GM18861 (cell line): Measurements from ENCODE around the gene HOXA3.

Experiments
- ATAC-seq: cut with Tn5 transposase; IDR thresholded peaks from one replicate; pipeline ENCODE4 v1.9.1; 2021; ENCODE audit not compliant: unreplicated experiment

Gene HOXA3

DNA sequence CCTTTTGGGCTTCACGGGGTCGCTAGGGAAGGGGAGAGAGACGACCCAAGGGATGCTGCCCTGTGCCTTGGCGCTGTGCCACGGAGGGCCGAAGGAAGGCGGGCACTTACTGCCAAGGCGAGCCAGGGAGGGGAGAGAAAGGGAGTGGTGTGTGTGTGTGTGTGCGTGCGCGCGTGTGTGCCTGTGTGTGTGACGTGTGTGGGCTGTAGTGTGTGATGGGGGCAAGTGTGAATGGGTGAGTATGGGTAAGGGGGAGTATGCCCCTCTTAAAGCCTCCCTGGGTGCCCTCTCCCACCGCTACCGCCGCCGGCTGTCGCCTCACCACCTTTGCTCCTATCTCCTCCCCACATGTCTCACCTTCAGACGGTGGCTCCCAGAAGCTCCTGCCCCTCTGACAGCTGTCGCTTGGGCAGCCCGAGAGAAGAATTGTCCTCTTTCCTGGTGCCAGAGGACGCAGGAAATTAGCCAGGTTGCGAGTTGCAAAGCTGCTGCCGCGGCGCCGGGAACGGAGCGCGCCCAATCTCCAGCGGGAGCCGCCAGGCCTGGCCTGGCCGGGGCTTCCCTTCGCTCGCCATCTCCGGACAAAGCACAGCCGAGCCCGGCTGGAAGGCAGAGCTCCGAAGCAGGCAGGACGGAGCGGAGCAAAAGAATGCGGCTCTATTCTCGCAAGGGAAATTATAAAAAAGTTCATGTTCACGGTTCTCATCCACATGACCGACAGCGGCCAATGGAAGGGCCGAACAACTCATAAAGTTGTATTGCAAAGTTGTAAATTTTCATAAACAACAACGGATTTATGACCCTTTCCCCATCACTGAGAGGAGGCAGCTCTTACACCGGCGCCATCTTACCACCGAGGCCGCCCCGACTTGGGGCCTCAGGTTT, at the start of gene HOXA3:
Gene HOXA3, minus strand, starts transcription at position 653 of the 885 bp plus-strand sequence. CDS start 41,943 bp downstream, outside the sequence.
- ATAC-seq, result no peak

- no peak for ATAC-seq
Measured at GRCh38 chr7:27201580-27202017, 49.2 kb upstream of the HOXA3 start.

- ATAC-seq, result no peak
Measured at GRCh38 chr7:27200761-27201579, 48.6 kb upstream of the HOXA3 start.

DNA sequence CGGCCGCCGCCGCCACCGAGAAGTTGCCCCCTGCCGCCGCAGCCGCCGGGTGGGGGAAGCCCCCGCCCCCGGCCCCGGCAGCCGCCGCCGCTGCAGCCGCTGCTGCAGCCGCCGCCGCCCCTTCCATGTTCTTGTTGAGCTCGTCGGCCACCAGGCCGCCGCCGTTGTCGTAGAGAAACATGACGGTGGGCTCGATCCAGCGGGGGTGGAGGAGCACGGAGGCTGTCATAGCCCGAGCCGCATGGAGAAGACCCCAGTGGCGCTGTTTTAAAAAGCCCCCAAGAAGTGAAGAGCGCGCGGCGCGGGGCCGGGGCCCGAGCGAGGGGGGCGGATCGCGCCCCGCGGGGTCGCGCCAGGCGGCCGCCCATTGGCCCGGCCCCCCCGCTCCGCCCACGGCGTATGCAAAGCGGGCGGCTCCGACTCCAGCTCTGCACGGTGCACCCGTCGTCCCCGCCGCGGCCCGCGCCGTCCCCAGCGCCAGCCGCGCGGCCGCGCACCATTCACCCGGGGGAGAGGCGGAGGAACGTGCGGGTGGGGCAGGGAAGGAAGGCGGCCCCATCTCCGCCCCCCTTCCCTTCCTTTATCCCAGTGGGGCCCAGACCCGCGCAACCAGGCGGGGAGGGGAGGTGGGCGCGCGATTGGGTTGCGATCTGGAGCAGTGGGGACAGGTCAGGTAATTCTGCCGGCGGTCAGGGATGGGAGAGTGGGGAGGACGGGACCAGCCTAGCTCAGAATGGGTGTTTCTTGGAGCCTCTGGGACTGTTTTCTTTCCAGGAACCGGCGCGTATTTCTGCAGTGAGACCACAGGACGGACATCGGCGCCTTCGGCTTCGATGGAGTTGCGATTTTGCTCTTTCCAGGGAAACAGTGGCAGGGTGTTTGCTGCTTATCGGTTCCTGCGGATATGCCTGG, 47.7 kb upstream of the HOXA3 start, which contains the start of gene HOXA13:
Gene HOXA13, minus strand, starts transcription at position 243 of the 912 bp plus-strand sequence. Its CDS starts 14 bp downstream, at position 229.
- ATAC-seq, result peak; percentile 59

DNA sequence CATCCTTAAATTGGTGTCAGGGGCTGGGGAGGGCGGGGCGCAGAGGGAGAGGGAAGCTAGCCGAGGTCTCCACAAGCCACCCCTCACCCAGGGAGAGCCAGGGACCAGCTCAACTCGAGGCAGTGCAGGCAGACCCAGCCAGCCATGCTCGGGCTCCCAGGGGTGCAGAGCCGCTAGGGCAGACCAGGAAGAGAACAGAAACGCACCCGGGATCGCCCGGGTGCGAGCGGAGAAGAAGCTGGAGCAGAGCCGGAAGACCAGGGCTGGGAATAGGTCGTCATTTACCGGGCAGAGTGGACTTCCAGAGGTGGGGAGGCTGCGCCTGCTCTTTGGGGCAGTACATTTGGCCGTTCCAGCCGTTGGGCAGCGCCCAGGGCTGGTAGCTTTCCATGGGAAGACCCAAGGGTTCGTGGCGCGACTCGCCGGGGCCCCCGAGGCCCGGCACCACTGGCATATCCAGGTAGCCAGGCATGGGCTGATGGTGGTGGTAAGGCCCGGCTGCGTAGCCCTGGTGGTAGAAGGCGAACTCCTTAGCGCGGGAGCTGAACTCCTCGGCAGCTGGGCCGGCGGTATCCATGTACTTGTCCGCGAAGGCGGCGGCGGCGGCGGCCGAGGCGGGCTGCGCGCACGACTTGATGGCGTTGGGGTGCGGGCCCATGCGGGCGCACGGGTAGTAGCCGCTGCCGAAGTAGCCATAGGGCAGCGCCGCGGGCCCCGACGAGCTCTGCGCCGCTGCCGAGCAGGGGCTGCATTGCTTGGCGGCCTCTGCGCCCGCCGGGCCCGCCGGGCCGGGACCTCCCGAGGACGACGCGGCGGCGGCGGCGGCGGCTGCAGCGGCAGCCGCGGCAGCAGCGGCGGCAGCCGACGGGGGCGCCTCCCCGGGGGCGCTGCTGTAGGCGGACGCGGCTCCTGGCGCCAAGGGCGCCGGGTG, 46.8 kb upstream of the HOXA3 start:
- ATAC-seq, result no peak

DNA sequence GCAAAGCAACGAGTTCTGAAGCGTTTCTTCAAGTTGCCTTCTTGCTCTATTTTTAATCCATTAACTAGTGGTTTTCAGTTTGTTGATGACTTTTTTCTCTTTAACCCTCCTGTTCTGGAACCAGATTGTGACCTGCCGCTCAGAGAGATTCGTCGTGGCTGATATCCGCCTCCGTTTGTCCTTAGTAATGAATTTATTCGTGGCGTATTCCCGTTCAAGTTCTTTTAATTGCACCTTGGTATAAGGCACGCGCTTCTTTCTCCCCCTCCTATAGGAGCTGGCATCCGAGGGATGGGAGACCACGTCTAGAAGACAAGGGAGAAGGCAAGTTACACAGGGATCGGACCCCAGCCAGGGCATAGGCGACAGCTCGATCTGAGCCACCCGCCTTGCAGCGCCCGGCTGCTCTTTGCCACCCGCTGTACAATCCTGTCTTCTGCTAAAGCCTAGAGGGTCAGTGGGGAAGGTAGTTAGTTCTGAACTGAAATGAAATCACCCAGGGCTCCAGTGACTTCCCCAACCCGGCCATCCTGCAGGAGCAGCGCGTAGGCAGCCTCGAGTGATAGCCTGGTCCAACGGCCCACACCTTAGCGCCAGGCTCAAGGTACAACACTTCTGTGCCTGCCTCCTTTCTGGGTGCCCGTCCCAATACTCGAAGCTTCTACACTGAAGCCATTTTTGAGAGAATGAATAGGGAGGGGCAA, 45.9 kb upstream of the HOXA3 start:
- no peak for ATAC-seq

DNA sequence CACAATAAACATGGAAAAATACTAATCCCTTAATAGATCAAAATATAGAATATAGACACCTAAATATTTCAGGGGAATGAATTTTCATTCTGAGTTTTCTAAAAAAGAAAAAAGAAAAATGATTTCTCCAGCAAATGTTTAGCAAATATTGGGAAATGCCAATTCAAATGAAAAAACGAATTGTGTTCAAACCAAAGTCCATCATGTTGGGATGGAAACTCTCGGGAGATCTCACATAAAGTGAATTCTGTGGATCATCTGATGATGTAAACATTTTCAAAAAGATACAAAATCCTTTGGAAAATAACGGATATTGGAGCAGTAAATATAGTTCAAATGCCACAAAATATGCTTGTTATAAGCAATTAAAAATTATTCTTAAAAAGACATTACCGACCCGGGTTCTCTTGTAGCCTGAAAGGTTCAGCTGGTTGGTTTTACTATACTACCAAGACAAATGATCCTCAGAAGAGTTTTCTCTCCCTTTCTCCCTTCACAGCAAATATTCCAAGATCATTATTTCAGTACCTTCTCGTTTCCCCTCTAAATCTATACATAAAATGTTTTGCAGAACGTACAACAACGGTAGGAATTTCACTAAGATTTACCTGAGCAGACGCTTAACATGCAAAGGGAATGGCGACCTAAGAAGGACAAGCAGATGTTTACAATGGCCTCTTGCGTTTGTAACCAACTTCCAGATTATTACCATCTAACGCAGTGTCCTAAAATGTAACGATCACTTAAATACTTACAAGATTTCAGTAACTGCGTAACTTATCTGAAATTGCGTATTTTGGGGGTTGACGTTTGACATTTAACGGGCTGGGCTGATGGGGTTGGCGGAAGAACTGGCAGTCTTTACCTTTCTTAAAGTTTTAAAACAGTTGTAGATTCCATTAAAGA, 45.0 kb upstream of the HOXA3 start:
- no peak for ATAC-seq

DNA sequence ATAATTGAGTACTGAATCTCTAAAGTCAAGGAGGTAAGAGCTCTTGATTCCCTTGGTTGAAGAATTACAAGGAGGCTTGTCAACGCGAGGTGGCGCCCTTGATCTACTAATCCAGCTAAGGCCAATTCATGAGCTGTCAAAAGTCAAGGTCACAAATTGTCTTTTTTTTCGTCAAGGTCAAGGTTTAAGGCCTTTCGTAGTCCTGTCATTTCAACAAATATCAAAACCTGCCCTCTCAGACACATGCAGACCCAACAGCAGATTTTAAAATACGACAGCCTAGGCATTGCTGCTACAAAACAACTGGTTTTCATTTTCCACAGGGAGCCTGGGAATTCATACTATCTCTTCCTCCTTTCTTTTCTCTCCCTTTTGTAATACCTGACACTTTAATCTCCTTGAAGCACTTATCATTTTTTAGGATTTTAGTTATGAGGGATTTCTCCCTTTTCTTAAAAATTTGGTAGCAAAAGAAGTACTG, 43.9 kb upstream of the HOXA3 start:
- ATAC-seq, result no peak

DNA sequence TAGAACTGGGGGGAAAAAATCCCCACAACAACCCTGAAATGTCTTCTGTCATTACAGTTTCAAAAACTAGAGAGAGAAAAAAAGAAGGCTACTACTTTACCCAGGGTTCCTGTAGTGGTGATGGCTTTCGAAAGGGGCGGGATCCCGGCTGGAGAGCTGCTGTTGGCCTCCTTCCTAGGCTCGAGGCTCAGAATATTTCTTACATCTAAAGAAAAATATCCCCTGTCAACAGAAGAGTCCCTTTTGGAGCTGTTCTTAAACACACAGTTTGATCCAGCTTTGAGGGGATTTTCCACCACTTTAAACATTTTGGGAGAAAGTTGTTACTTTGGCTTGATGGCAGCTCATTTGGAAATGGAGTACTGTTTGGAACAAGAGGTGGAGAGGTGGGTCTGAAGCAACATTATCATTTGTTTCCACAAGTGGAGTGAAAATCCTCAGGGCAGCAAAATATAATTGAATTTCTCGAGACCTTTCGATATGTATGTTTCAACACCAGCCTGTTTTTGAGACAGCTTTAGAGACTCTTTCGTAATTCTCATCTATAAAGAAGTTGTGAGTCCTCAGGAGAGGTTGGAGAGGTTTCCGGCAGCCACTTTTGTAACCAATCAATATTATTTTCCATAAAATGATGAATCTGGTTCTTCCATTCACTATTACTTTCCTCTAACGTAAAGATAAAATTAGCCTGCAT, 42.5 kb upstream of the HOXA3 start:
- no peak for ATAC-seq

DNA sequence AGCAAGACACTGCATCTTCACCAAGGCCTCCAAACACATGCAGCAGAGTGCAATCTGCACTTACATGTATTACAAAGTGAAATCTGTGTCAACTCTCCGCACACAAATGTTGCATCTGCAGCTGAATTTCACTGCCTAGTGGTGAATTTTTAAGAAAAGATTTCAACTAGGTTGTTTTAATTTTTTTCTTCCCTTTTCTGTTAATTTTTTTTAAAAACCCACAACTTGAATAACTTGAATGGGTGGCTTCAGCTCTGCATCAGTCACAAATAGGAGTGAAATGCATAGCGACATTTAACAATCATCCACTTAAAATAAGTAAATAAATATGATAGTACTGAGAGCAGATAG, 41.6 kb upstream of the HOXA3 start:
- ATAC-seq, result no peak

DNA sequence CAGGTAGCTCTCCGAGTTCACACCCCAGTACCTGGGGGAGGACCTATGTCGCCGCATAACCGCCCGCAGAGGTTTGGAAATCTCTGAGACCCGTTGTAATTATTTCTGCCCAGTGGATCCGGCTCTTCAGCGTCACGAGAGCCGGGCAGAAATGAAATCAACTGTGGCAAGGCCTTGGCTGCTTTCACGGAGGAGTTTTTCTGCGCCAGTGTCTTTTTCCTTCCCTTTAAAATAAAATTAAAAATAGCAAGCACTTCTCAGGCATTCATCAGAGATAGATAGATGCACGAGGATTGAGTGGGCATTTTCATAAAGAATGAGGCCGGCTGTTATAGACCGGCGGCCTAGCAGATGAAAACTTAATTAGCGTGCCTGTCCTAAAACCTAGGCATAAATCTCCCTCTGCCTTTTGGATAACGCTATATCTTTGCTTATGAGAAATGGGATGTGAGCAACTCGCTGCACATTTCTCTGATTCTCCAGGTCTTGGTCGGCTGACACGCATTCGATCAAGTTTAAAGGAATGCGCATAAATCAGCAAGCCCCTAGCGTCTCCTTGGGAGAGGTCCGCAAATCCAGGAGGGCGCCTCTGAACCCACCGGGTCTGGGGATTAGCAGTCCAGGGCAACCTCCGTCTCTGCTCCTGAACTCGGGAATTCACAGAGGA, 41.1 kb upstream of the HOXA3 start:
- ATAC-seq, result no peak

DNA sequence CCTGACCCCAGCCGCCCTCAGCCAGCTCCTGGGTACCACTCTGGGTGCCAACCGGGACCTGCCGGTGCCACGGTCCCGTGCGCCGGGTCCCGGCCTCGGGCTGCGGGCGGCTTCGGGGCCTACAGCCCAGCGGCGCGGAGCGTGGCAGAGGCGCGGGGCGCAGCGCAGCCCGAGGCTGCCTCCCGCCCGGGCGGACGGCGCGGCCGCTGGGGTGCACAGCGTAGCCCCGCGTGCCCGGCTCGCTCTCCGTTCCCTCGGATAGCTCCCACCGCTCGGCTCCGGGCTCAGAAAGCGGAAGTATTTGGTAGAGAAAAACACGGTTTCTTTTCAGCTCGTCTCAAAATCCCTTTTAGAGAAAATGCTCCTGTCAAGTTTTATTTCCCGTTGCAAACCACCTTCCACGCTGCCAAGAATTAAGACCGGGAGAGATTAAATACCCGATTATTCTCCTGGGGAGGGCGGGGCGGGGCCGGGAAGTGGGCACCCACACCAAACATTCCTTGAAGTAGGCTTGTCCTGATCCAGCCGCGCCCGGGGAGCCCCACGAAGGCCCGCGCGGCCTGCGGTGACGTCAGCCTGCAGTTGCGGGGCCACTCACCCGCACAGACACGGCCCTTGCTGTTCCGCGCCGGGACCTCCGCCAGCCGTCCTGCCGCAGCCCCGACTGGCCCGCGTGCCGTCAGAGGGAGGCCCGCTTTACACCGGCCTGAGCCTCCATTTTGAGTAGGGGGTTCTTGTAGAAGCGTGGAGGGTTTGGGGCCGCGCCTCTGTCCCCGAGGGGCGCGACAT, 40.4 kb upstream of the HOXA3 start:
- ATAC-seq, result no peak

- no peak for ATAC-seq
Measured at GRCh38 chr7:27191833-27192545, 39.6 kb upstream of the HOXA3 start.

DNA sequence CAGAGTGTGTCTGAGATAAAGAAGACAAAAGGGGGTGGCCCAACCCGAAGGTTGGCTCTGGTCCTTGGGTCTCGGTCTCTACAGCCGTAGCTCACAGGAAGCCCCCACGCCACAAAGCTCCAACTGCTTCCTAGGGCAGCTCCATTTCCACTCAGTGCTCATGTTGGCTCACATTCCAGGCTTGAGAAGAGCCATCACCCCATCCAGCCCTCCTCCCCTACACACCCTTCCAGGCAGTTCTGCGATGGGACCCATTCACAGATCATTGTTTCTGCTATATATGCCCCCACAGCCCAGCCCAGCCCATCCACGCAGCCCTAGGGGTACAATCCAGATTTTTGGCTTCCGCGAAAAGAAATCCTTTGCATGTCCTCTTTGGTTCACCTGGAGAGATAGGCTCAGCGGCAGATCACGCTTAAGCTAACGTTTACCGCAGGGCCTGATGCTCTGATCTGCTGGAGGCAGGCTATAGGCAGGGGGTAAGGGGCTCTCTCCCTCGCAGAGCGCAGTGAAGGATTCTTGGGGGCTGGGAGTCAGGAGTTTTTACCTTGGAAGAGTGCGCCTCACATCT, 38.9 kb upstream of the HOXA3 start:
- no peak for ATAC-seq
